OCI-LY7 (cell line): ENCODE measurements around the gene ACBD6. TPM values are rescaled to one million over a fixed set of nuclear protein-coding genes. Genes with fewer than 3 reads are reported as not detected.

Experiments used
- BruUV-seq: library from RNA; stranded (reverse); fragments of 400-500 nt; replicated peaks from 2 replicates; lab custom pipeline; 2021; lab: Mats Ljungman, UMichigan
- CTCF ChIA-PET: fragments of 300-600 bp; sonication (Branson Sonifier 250); formaldehyde crosslinking; loops from one replicate; lab custom pipeline; 2022; ENCODE audit warnings: antibody characterized with exemption; ENCODE audit not compliant: unreplicated experiment; lab: Charles Lee
- POLR2A ChIA-PET: fragments of 300-600 bp; sonication (Branson Sonifier 250); formaldehyde crosslinking; loops from one replicate; lab custom pipeline; 2022; ENCODE audit warnings: antibody characterized with exemption; lab: Charles Lee
- DNase-seq: peaks from one replicate; pipeline ENCODE4 v3.0.0-alpha.2; 2015; ENCODE audit warnings: low spot score
- H2AFZ ChIP-seq: fragments of 200-600 bp; sonication (generic), shearing (Covaris generic); 2 replicates; pipeline ENCODE4 v1.6.1; 2014; ENCODE audit warnings: mild to moderate bottlenecking, antibody characterized with exemption, low read length, moderate library complexity
- H3K27ac ChIP-seq: fragments of 200-600 bp; sonication (generic); 2 replicates; pipeline ENCODE4 v1.5.1; 2014; ENCODE audit warnings: mixed run types, low read depth, mild to moderate bottlenecking, moderate library complexity, low read length, inconsistent platforms; ENCODE audit not compliant: poor library complexity, severe bottlenecking
- H3K36me3 ChIP-seq: fragments of 200-600 bp; sonication (generic); 2 replicates; pipeline ENCODE4 v1.6.1; 2014; ENCODE audit warnings: mild to moderate bottlenecking, antibody characterized with exemption, low read length, moderate library complexity, mixed read lengths; ENCODE audit not compliant: insufficient read depth
- H3K4me1 ChIP-seq: fragments of 200-600 bp; sonication (generic); 2 replicates; pipeline ENCODE4 v1.5.1; 2014; ENCODE audit warnings: mild to moderate bottlenecking, low read length; ENCODE audit not compliant: insufficient read depth, poor library complexity, severe bottlenecking
- H3K4me2 ChIP-seq: fragments of 200-600 bp; sonication (generic); 2 replicates; pipeline ENCODE4 v1.6.1; 2014; ENCODE audit warnings: mild to moderate bottlenecking, low read length
- H3K4me3 ChIP-seq: fragments of 200-600 bp; sonication (generic); 2 replicates; pipeline ENCODE4 v1.5.1; 2014; ENCODE audit warnings: mild to moderate bottlenecking, low read depth, low read length; ENCODE audit not compliant: poor library complexity, severe bottlenecking
- H3K79me2 ChIP-seq: fragments of 200-600 bp; sonication (generic); 2 replicates; pipeline ENCODE4 v1.6.1; 2016; ENCODE audit warnings: low read depth, mild to moderate bottlenecking, low read length, moderate library complexity, mixed read lengths; ENCODE audit not compliant: insufficient read depth
- H3K9me2 ChIP-seq: fragments of 200-600 bp; sonication (generic); 2 replicates; pipeline ENCODE4 v1.6.1; 2016; ENCODE audit warnings: mild to moderate bottlenecking, low read length, mixed read lengths; ENCODE audit not compliant: insufficient read depth
- H3K9me3 ChIP-seq: fragments of 200-600 bp; sonication (generic); 2 replicates; pipeline ENCODE4 v1.6.1; 2014; ENCODE audit warnings: mild to moderate bottlenecking, mixed run types, low read length, mixed read lengths
- H4K20me1 ChIP-seq: fragments of 200-600 bp; sonication (generic); 2 replicates; pipeline ENCODE4 v1.6.1; 2014; ENCODE audit warnings: mild to moderate bottlenecking, antibody characterized with exemption, low read length, moderate library complexity, mixed read lengths; ENCODE audit not compliant: insufficient read depth
- CTCF ChIP-seq: fragments of 200-600 bp; sonication (generic); conservative IDR thresholded peaks from 2 replicates; pipeline ENCODE4 v1.5.1; 2014; ENCODE audit warnings: mild to moderate bottlenecking, antibody characterized with exemption, low read length, moderate library complexity, mixed read lengths
- EZH2phosphoT487 ChIP-seq: fragments of 200-600 bp; sonication (generic); IDR thresholded peaks from 2 replicates; pipeline ENCODE4 v1.6.1; 2018; ENCODE audit warnings: low read depth, borderline replicate concordance, mild to moderate bottlenecking, mixed run types, antibody characterized with exemption, low read length, moderate library complexity, mixed read lengths
- intact Hi-C: fragments of 100-400 bp; cut with micrococcal nuclease; formaldehyde crosslinking; loops from one replicate; pipeline ENCODE4 v1.10.0; 2022; ENCODE audit not compliant: unreplicated experiment
- total RNA-seq, 2 experiments: library from RNA; depleted of rRNA in 1 of 2; stranded (reverse); fragments of >200 nt in 1 of 2; shearing (Covaris generic) in 1 of 2; gene quantifications; 2 replicates each; pipeline ENCODE4 v1.2.3, GENCODE V29; 2014 to 2022

Gene ACBD6
- total RNA-seq, 2 experiments from 2014 or later: 61.2 to 78.4 TPM

- Histone ChIP-seq H4K20me1 (no peaks in the 10 kb centered on the region), H3K9me2 (no peaks in the 10 kb centered on the region), H3K4me1 (no peaks in the 10 kb centered on the region), H3K4me2 (no peak overlapping the region), H2AFZ (no peak overlapping the region), H3K4me3 (no peak overlapping the region), H3K36me3 (no peaks in the 10 kb centered on the region), H3K79me2 (no peaks in the 10 kb centered on the region), H3K27ac (no peak overlapping the region), H3K9me3 (no peaks in the 10 kb centered on the region)
- TF ChIP-seq CTCF (no peak), EZH2phosphoT487 (no peak)
- BruUV-seq: no TSS peak
- intact Hi-C loops: no loop called here
- CTCF ChIA-PET: no interaction called here
- POLR2A ChIA-PET: no interaction called here
- DNase-seq: no peak
Measured at GRCh38 chr1:180370188-180370587, 132.2 kb downstream of the ACBD6 start.

DNA sequence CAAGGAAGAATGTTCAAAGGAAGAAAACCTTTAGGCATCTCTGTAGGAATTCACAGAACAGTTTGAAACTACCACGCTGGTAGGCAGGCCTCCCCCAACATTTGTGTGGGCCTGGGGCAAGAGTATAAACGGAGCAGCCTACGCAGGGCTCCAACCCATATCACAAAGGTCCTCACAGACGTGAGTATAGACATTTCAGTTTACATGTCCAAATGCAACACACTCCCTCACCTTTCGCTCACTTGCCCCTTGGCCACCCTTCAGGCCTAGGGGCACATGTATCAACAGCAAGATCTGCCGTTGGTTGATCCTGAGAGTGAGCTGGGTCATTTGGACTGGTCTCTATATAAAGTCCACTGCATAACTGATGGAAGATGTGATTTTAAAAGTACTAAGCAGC lies 133.3 kb downstream of the ACBD6 start:
- H3K36me3 ChIP-seq: no peaks in the 10 kb centered on the region
- H3K27ac ChIP-seq: no peak overlapping the region
- no peaks in the 10 kb centered on the region for H3K79me2 ChIP-seq
- POLR2A ChIA-PET: no interaction called here
- H3K4me1 ChIP-seq: no peaks in the 10 kb centered on the region
- CTCF ChIA-PET: no interaction called here
- TF ChIP-seq EZH2phosphoT487: no peak
- no peak for TF ChIP-seq CTCF
- no peak overlapping the region for H3K4me3 ChIP-seq
- H3K9me3 ChIP-seq: no peaks in the 10 kb centered on the region
- H3K9me2 ChIP-seq: no peaks in the 10 kb centered on the region
- no TSS peak for BruUV-seq
- H3K4me2 ChIP-seq: no peak overlapping the region
- H2AFZ ChIP-seq: no peak overlapping the region
- no peak for DNase-seq
- intact Hi-C loops: no loop called here
- no peaks in the 10 kb centered on the region for H4K20me1 ChIP-seq

DNA sequence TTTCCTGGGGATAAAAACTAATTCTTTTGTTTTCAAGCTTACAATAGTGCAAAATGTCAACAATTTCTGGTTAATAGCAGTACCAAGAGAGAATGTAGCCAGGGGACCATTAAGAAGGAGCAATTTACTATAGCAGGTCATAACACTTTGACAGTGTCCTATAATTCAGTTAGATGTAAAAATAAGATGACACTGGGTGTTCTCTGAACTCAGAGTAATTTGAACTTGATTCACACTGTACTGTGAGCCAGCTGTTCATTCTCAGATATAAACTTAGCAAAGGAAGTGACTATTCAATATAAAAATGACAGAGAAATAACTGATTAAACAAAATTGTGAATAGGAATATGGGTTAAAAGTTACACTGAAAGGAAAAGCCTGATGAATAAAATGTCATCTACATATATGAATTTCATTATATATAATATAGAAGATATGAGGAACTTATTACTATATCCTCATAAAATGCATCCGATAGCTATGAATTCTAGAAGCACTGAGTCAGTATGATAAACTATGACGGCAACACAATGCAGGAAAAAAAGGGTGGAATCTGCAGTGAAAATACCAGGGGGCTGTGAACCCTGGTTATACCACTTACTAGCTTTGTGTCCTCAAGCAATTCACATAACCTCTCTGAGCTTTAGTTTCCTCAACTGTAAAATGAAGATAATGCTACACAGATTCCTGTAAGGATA lies 135.9 kb downstream of the ACBD6 start:
- no peak for TF ChIP-seq CTCF
- TF ChIP-seq EZH2phosphoT487: no peak
- Histone ChIP-seq H3K4me1 (no peaks in the 10 kb centered on the region), H3K36me3 (no peaks in the 10 kb centered on the region), H4K20me1 (no peaks in the 10 kb centered on the region), H3K79me2 (no peaks in the 10 kb centered on the region), H3K9me3 (no peaks in the 10 kb centered on the region), H3K27ac (no peak overlapping the region), H3K9me2 (no peaks in the 10 kb centered on the region), H3K4me2 (no peak overlapping the region), H2AFZ (no peak overlapping the region), H3K4me3 (no peak overlapping the region)
- no peak for DNase-seq
- BruUV-seq: no TSS peak
- ChIA-PET POLR2A (interaction anchor here (1.5 kb wide), 1 partner anchor 122 kb away, joined by 3 read pairs; no protein-coding TSS in a partner anchor), CTCF (no interaction called here)
- intact Hi-C loops: no loop called here
